HepG2 (cell line): Measurements from ENCODE around the gene FLT3LG. TPM values are rescaled to one million over a fixed set of nuclear protein-coding genes. Genes with fewer than 3 reads are reported as not detected.

ENCODE experiments used
- ARNTL ChIP-seq: sonication (generic); formaldehyde crosslinking; IDR thresholded peaks from 2 replicates; pipeline ENCODE4 v1.4.0; 2020; ENCODE audit warnings: mild to moderate bottlenecking, missing genetic modification reagents
- GPBP1L1 ChIP-seq: sonication (generic); formaldehyde crosslinking; IDR thresholded peaks from 2 replicates; pipeline ENCODE4 v1.5.0; 2020; ENCODE audit warnings: mild to moderate bottlenecking, missing genetic modification reagents
- ISX ChIP-seq: sonication (generic); formaldehyde crosslinking; conservative IDR thresholded peaks from 2 replicates; pipeline ENCODE4 v1.5.0; 2020; ENCODE audit warnings: missing genetic modification reagents
- MIER2 ChIP-seq: IDR thresholded peaks from 2 replicates; pipeline ENCODE4 v1.6.1; 2016; ENCODE audit warnings: missing biosample characterization, missing genetic modification reagents
- SOX13 ChIP-seq, 3 experiments: fragments of 450-650 bp in 1 of 3; sonication (generic) in 1 of 3; formaldehyde crosslinking in 1 of 3; IDR thresholded peaks in 2 of 3; conservative IDR thresholded peaks in 1 of 3; 2 replicates each; pipeline versions ENCODE4 v1.5.0 to v1.6.1; 2016 to 2020; ENCODE audit warnings: antibody characterized with exemption in 1 of 3, mild to moderate bottlenecking in 1 of 3, missing compliant biosample characterization in 1 of 3, missing genetic modification reagents in 1 of 3, moderate library complexity in 1 of 3
- SP2 ChIP-seq: sonication (generic); formaldehyde crosslinking; IDR thresholded peaks from 2 replicates; pipeline ENCODE4 v1.5.1; 2020; ENCODE audit warnings: mild to moderate bottlenecking, missing genetic modification reagents
- SRF ChIP-seq: IDR thresholded peaks from 2 replicates; pipeline ENCODE4 v1.6.1; 2011; ENCODE audit warnings: mild to moderate bottlenecking, low read depth, low read length, moderate library complexity
- ZNF431 ChIP-seq: sonication (generic); formaldehyde crosslinking; IDR thresholded peaks from 2 replicates; pipeline ENCODE4 v1.9.0; 2022; ENCODE audit warnings: missing genetic modification reagents, low read depth, mild to moderate bottlenecking, borderline replicate concordance
- ZNF574 ChIP-seq: sonication (generic); formaldehyde crosslinking; IDR thresholded peaks from 2 replicates; pipeline ENCODE4 v1.4.0; 2020; ENCODE audit warnings: missing genetic modification reagents
- polyA plus RNA-seq, 8 experiments: library from polyadenylated mRNA; depleted of rRNA in 3 of 8; stranded (reverse) in 7 of 8; unstranded in 1 of 8; fragments of >200 nt; fragmentation: Illumina TruSeq in 4 of 8; extraction: Trizol in 4 of 8; gene quantifications; 2 replicates each; pipeline versions ENCODE4 v1.2.1 to v1.2.3, GENCODE V29; 2011 to 2016; ENCODE audit warnings: low read depth in 4 of 8, missing spikeins in 1 of 8, mixed read lengths in 1 of 8; ENCODE audit not compliant: insufficient read depth in 1 of 8
- total RNA-seq, 5 experiments: library from RNA; depleted of rRNA; stranded (reverse); fragments of >200 nt; fragmentation: Illumina TruSeq; extraction: Trizol; gene quantifications; 2 replicates each; pipeline ENCODE4 v1.2.3, GENCODE V29; 2016; ENCODE audit warnings: low read depth in 1 of 5

The FLT3LG gene
- total and polyA plus RNA-seq, 2 of the 13 experiments (the other 11 are each of a cell fraction or from before 2014, with no cell fraction given) = 1.5 to 2.6 TPM

- no peak for TF ChIP-seq ISX (CRISPR knock-in tag)
- no peak for TF ChIP-seq SRF
- TF ChIP-seq MIER2 (CRISPR knock-in tag) = no peak
- TF ChIP-seq ZNF431 (CRISPR knock-in tag) = no peak
- 0 out of 2 replicates have a peak, but pooled peaks have one; percentile 43 for TF ChIP-seq ARNTL (CRISPR knock-in tag)
- TF ChIP-seq ZNF574 (CRISPR knock-in tag) = peak; percentile 90
- no peak for TF ChIP-seq SP2
- TF ChIP-seq GPBP1L1 (CRISPR knock-in tag) = no peak
- TF ChIP-seq SOX13 (IDR thresholded peaks at IDR 0.05) = no peak
- no peak; a peak in 1 of 4 replicates for TF ChIP-seq SOX13 (CRISPR knock-in tag; conservative IDR thresholded peaks at IDR 0.05 in 1 of 2, IDR thresholded peaks at IDR 0.05 in 1 of 2)
- TF ChIP-seq, all 625 proteins: peak for 194
These were observed 30.5 kb upstream of the FLT3LG start (continued) for GRCh38 chr19:49443366-49444099.
